ENCODE results near the gene FCHSD2.

Gene FCHSD2

DNA sequence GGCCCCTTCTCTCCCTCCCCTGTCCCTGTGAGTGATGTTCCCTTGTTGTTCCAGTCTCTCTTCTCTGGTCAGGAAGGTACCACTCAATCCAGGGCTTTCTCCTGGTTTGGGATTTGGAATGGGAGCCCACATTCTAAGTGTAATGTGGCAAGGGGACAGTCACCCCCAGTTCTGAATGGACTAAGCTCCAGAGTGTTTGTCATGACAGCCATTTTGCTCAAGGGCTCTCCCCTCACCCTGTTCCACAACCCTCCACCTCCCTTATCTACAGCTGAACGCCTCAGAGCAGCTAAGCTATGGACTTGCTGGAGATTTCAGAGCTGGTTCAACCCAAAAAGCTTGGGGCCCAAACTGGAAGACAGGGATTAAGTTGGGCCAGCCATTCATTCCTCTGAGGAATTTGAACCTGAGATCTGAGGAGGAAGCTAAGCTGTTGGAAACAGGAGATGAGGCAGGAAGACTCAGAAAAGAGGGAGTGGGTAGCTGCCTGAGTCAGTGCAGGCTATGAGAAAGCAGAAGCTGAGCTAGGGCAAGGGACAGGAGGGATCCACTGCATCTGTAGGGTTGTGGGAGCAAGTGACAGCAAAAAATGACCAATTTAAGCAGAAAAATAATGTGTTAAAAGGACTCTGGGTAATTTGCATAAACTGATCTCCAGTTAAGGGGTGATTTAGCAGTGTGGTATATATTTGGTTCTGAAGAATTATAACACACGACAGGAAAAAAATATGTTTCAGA, 22.9 kb upstream of the FCHSD2 start:
- TF ChIP-seq, protein P1, sequence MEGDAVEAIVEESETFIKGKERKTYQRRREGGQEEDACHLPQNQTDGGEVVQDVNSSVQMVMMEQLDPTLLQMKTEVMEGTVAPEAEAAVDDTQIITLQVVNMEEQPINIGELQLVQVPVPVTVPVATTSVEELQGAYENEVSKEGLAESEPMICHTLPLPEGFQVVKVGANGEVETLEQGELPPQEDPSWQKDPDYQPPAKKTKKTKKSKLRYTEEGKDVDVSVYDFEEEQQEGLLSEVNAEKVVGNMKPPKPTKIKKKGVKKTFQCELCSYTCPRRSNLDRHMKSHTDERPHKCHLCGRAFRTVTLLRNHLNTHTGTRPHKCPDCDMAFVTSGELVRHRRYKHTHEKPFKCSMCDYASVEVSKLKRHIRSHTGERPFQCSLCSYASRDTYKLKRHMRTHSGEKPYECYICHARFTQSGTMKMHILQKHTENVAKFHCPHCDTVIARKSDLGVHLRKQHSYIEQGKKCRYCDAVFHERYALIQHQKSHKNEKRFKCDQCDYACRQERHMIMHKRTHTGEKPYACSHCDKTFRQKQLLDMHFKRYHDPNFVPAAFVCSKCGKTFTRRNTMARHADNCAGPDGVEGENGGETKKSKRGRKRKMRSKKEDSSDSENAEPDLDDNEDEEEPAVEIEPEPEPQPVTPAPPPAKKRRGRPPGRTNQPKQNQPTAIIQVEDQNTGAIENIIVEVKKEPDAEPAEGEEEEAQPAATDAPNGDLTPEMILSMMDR (IDR thresholded peaks at IDR 0.05; ENCODE audit: control insufficient read depth, extremely low read depth, insufficient read depth) = no peak
- H3K4me3 ChIP-seq (ENCODE audit: low read depth, low read length) = no peak overlapping the region
- no peak for DNase-seq (ENCODE audit: low read depth)

DNA sequence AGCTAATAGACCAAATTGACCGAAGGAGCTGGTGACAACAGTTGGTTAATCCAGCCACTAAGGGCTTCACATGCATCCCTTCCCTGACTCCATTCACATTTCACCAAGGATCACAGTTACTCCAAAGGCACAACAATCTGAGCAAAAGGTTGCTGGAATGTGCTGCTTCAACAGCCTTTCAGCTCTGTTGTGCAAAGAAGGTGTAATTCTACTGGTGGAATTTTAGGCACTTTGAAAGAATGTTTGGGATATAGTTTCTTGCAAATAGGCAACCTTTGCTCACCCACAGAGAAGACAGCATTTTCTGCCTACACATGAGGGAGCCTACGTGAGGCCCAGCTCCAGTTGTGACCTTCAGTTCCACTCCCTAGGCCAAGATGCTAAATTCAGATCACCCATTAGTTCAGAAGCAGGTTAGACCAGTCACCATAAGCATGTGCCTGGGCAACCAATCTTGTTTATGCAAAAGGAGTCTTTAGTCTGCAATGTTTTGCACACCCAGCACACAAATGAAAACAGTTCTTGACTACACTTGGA, 21.6 kb upstream of the FCHSD2 start:
- TF ChIP-seq, protein P1 (IDR thresholded peaks at IDR 0.05; ENCODE audit: control insufficient read depth, extremely low read depth, insufficient read depth) = no peak
- H3K4me3 ChIP-seq (ENCODE audit: low read depth, low read length) = no peak overlapping the region

DNA sequence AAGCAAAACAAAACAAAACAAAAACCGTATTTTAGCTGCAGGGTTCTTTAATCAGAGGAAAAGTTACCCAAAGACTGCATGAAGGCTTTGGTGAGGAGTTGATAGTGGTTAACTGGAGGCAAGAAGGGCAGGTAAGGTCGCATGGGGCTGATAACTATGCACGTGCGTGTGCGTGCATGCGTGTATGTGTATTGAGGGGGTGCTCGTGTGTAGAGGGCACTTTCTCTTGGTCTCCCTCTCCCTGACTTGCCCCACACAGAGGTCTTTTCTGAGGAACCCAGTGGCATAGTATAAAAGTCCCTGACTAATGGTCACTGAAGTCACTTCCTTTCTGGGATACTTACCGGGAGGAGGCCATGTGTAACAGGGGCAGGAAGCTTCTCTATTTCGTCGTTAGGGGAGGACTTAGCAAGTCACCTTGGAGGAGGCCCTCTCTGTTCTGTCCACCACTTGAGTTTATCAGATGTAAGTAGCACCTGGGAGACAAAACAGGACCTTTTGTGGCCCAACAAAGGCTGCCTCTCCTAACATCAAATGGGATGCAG, 20.1 kb upstream of the FCHSD2 start:
- H3K4me3 ChIP-seq (ENCODE audit: low read depth, low read length) = no peak overlapping the region
- TF ChIP-seq, protein P1 (IDR thresholded peaks at IDR 0.05; ENCODE audit: control insufficient read depth, extremely low read depth, insufficient read depth) = no peak
- no peak for DNase-seq (ENCODE audit: low read depth)

More for the DNA sequence above, 21.6 kb upstream of the FCHSD2 start:
- no peak for DNase-seq (ENCODE audit: low read depth)

DNA sequence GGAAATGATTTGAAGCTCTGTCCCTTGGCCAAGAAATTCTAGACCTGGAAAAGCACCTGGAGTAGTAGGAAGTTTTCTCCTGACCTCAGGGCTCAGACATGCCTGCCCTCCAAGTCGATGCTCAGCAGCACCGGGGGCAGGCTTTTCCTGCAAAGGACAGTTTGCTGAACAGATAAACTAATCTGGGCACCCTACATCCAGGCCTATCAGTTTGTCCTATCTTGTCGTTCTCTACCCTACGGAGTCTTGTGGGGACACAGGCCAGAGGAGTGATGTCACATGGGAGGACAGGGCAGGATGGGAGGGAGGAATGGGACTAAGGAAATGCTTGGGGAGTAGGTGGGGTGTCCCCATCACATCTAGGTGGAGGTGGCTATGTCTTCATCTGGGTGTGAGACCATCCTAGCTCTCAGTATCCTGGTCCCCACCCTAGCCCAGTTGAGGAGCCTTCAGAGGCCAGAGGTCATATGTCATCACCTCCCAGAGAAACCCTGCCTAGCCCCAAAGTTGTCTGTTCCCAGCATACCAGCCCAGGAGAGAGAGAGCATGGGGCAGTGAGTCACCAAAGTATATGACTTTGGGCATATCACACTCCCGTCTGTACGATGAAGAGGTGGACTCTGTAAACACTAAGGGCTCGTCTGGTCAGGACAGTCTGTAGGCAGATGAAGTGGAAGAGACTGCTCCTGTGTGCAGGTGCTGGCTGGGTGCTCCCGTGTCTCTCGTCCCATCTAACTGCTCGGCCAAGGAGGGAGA, 18.1 kb upstream of the FCHSD2 start:
- no peak overlapping the region for H3K4me3 ChIP-seq (ENCODE audit: low read depth, low read length)
- DNase-seq (ENCODE audit: low read depth) = no peak
- TF ChIP-seq, protein P1 (IDR thresholded peaks at IDR 0.05; ENCODE audit: control insufficient read depth, extremely low read depth, insufficient read depth) = no peak

DNA sequence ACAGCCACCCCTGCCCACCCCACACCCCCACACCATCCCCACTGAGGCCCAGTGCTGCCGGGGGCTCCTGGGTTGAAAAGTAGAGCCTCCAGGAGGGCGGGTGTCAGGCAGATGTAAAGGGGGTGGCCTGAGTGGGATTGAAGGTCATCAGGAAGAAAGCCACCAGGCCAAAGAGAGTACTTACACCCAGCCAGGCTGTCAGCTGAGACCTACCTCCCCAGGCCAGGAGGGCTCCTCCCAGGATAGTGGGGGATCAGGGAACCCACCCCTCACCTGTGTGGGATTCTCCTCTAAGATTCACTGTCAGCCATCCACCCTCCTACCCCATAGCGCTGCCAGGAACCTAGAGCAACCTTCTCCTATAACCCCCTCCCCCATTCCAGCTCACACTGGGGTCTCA, 17.2 kb upstream of the FCHSD2 start:
- no peak for DNase-seq (ENCODE audit: low read depth)
- TF ChIP-seq, protein P1 (IDR thresholded peaks at IDR 0.05; ENCODE audit: control insufficient read depth, extremely low read depth, insufficient read depth) = no peak
- H3K4me3 ChIP-seq (ENCODE audit: low read depth, low read length) = no peak overlapping the region

DNA sequence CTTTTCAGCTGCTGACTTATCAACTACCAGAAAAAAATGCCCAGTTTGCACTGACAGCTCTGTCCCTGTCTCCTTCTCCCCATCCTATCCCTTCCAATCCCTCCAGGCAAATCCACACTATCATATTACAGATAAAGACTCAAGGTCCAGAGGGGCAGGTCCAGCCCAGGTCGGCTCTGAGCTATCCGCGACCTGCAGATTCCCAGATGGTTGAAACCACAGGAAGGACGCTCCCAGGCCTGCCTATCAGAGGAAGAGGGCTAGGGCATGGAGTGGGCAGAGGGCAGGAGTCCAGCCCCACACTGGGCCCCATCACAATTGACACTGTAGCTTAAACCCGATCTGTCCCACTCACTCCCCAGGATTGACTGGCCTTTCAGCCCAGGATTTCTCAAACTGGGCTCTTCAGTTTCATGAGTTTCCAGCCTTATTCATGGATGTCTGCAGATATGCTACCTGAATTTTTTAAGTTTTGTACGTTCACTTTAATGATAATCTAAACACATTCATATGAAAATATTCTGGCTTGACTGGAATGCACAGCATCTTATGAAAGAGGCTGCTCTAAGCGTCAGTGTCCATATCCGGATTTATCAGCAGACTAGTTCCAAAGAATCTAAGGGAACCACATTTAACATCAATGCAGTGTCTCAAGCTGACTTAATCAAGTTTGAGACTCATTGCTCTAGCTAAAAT, 16.4 kb upstream of the FCHSD2 start:
- DNase-seq (ENCODE audit: low read depth) = no peak
- no peak overlapping the region for H3K4me3 ChIP-seq (ENCODE audit: low read depth, low read length)
- TF ChIP-seq, protein P1 (IDR thresholded peaks at IDR 0.05; ENCODE audit: control insufficient read depth, extremely low read depth, insufficient read depth) = no peak

Measured in LNCaP clone FGC (cell line).